WI38 (cell line): ENCODE measurements around the gene MALT1.

Source experiments
- H3K4me3 ChIP-seq: 2 replicates; pipeline ENCODE4 v1.5.1; 2011; ENCODE audit warnings: low read depth, mild to moderate bottlenecking, control low read depth, low read length
- CTCF ChIP-seq: IDR thresholded peaks from 2 replicates; pipeline ENCODE4 v1.5.1; 2012; ENCODE audit warnings: low read depth, mild to moderate bottlenecking, control low read depth, low read length

The MALT1 gene

GRCh38 chr18:58726671-58727070, 55.4 kb downstream of the MALT1 start:
- H3K4me3 ChIP-seq = no peak overlapping the region
- no peak for TF ChIP-seq CTCF

- no peak for TF ChIP-seq CTCF
- H3K4me3 ChIP-seq = no peak overlapping the region
Measured at GRCh38 chr18:58727776-58728500, 56.7 kb downstream of the MALT1 start.

GRCh38 chr18:58728719-58729118, 57.5 kb downstream of the MALT1 start:
- H3K4me3 ChIP-seq = no peak overlapping the region
- TF ChIP-seq CTCF = no peak

- no peak overlapping the region for H3K4me3 ChIP-seq
Measured at GRCh38 chr18:58730618-58731017, 59.4 kb downstream of the MALT1 start.

GRCh38 chr18:58732471-58732870, 61.2 kb downstream of the MALT1 start:
- no peak overlapping the region for H3K4me3 ChIP-seq
- TF ChIP-seq CTCF = no peak

More at GRCh38 chr18:58730618-58731017, 59.4 kb downstream of the MALT1 start:
- no peak for TF ChIP-seq CTCF

GRCh38 chr18:58733866-58734265, 62.6 kb downstream of the MALT1 start:
- no peak for TF ChIP-seq CTCF

GRCh38 chr18:58738322-58738721, 67.1 kb downstream of the MALT1 start:
- no peak for TF ChIP-seq CTCF
- H3K4me3 ChIP-seq = no peak overlapping the region

More at GRCh38 chr18:58733866-58734265, 62.6 kb downstream of the MALT1 start:
- no peak overlapping the region for H3K4me3 ChIP-seq
